GM21619 (cell line): ENCODE results near the gene FARS2.
A peak's percentile ranks its signal among the peaks of the same experiment; 100 is the strongest.

Experiments
- ATAC-seq: cut with Tn5 transposase; IDR thresholded peaks from one replicate; pipeline ENCODE4 v1.9.1; 2021; ENCODE audit not compliant: unreplicated experiment

FARS2 gene

GRCh38 chr6:5746053-5746758, 484.9 kb downstream of the FARS2 start:
- ATAC-seq: no peak

GRCh38 chr6:5746759-5747130, 485.4 kb downstream of the FARS2 start:
- no peak for ATAC-seq

- ATAC-seq: no peak
Observed at GRCh38 chr6:5747379-5747778, 486.1 kb downstream of the FARS2 start.

- ATAC-seq: no peak
Observed at GRCh38 chr6:5749016-5749650, 487.8 kb downstream of the FARS2 start.

- no peak for ATAC-seq
Observed at GRCh38 chr6:5749651-5750215, 488.4 kb downstream of the FARS2 start.

GRCh38 chr6:5751525-5752390, 490.4 kb downstream of the FARS2 start:
- no peak for ATAC-seq

- no peak for ATAC-seq
Observed at GRCh38 chr6:5752391-5752680, 491.0 kb downstream of the FARS2 start.

GRCh38 chr6:5753209-5753608, 491.9 kb downstream of the FARS2 start:
- no peak for ATAC-seq

- no peak for ATAC-seq
Observed at GRCh38 chr6:5754904-5755303, 493.6 kb downstream of the FARS2 start.

- no peak for ATAC-seq
Observed at GRCh38 chr6:5759571-5759970, 498.3 kb downstream of the FARS2 start.

GRCh38 chr6:5761370-5761769, 500.1 kb downstream of the FARS2 start:
- ATAC-seq: no peak

GRCh38 chr6:5762561-5762968, 501.3 kb downstream of the FARS2 start:
- ATAC-seq: no peak

GRCh38 chr6:5763407-5763806, 502.1 kb downstream of the FARS2 start:
- ATAC-seq: no peak

GRCh38 chr6:5763871-5764270, 502.6 kb downstream of the FARS2 start:
- peak; percentile 50 for ATAC-seq

GRCh38 chr6:5764401-5764955, 503.2 kb downstream of the FARS2 start:
- peak; percentile 36 for ATAC-seq

- no peak for ATAC-seq
Observed at GRCh38 chr6:5765141-5765760, 503.9 kb downstream of the FARS2 start.

- ATAC-seq: no peak
Observed at GRCh38 chr6:5766260-5766659, 504.9 kb downstream of the FARS2 start.

- ATAC-seq: no peak
Observed at GRCh38 chr6:5767471-5767870, 506.2 kb downstream of the FARS2 start.

- no peak for ATAC-seq
Observed at GRCh38 chr6:5771211-5771610, 509.9 kb downstream of the FARS2 start.

- no peak for ATAC-seq
Observed at GRCh38 chr6:5771759-5772390, 510.6 kb downstream of the FARS2 start.
